ENCODE results near the gene TMPRSS13.
"Not testable (repeated sequence)": the region's sequence is repeated elsewhere in the genome, so short reads cannot be mapped to it uniquely, and the experiment has no call there.

TMPRSS13 gene

DNA sequence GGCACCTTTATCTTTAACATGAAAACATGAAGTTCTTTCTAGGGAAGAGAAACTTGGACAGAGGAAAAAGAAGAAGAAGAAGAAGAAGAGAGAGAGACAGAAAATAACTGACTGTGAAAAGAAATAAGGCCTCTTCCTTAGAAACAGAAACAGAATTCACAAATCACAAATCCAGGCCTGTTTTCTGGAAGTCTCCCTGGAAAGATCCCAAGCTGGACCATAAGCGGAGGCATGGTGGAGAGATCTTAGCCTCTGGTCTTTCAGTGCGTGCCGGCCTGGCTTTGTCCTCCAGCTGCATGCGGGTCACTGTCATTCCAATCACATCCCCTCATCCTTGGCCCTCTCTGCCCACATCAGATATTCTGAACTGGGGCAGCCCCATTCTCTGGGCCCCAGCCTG lies 59.6 kb downstream of the TMPRSS13 start:
- DNase-seq = no peak

DNA sequence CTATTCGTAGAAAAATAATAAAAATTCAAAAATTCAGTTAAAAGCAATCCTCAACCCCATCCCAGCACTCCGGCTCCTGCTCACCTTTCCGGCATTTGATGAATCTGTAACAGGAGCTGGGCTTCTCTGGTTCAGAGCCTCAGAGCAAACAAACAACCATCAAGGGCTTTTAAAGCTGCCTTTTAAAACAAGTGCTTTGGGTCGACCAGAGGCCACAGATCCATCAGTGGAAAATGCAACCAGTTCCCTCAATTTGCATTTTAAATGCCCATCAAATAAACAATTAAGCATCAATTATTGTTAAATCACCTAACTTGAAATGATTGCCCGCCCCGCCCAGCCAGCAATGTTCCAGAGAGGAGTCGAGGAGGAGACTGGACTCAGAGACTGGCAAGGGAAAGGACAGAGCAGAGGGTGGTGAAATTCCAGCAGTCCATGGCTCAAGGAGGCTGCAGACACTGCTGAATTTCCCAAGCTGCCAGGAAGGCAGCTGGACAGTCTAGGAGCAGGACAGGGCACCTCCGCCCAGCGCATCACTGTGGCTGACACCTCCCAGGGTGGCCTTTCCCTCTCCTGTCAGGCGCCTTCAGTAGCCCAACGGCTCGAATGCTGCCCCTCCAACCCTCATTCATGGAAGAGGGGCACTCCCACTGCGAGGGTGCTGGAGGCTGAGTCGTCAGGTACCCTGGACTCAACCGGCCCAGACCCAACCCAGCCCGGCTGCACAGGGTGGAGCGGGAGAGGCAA lies 60.2 kb downstream of the TMPRSS13 start:
- DNase-seq = no peak

DNA sequence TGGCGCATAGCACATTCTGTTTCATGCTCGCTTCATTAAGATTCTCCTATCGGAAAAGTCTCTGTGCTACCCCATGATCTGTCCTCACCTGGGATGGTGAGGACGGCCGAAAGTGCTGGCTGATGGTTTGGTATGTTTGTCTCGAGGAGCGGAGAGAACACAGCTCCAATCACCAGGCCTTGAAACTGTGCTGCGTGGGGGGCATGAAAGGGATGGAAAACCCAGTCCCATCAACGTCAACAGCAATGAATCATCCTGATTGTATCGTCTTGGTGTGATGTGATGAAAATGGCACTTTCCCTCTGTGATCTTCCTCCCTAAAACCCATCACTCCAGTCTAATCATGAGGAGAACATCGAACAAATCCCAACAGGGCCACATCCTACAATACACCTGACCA lies 61.1 kb downstream of the TMPRSS13 start:
- DNase-seq = no peak

DNA sequence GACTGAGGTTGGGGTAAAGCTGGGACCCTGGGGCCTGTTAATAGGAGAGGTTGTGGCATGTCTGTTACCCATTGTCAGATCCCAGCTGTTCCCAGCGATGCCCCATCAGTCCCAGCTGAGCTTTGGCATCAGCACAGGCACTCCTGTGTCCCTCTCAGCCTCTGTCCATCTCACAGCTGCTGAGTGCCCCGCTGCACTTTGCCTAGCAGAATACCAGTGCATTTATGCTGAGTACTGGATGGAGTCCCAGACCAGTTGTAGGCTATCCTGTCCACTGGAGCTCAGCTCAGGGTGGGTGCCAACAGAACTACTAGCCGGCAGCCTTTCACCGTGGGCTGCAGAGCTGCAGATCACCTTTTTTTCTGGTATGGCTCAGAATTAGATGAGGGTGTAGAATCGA lies 62.7 kb downstream of the TMPRSS13 start:
- no peak for DNase-seq

DNA sequence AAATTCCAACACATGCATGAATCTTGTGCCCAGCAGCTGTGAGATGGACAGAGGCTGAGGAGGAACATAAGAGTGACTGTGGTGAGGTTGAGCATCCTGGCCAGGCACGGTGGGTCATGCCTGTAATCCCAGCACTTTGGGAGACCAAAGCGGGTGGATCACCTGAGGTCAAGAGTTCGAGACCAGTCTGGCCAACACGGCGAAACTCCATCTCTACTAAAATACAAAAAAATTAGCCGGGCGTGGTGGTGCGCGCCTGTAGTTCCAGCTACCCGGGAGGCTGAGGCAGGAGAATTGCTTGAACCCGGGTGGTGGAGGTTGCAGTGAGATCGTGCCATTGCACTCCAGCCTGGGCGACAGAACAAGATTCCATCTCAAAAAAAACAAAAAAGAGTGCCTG lies 63.7 kb downstream of the TMPRSS13 start:
- not testable (repeated sequence) for DNase-seq

DNA sequence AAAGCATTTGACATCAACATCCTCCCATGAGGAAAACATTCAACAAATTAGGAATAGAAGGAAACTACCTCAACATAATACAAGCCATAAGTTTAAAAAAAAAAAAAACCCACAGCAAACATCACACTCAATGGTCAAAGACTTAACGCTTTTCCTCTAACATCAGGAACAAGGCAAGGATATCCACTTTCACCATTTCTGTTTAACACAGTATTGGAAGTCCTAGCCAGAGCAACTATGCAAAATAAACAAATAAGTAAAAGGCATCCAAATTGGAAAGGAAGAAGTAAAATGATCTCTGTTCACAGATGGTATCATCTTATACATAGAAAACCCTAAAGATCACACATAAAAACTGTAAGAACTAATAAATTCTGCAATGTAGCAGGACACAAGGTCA lies 65.8 kb downstream of the TMPRSS13 start:
- DNase-seq = no peak

DNA sequence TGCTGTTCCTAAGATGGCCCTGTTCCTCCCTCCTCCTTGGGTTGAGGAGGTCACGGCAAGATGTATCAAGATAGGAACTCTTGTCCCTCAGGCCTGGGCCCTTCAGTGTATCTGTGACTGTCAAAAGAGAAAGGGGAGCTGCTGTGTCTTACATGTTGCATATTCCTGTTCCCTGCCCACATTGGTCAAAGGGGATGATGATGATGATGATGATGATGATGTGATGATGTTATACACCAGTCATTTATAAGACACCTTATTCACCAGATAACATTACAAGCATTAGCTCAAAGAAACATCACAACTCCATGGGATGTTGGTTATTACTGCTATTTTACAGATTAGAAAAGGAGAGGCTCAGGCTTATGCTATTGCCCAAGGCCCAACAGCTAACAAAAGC lies 66.4 kb downstream of the TMPRSS13 start:
- DNase-seq = no peak

DNA sequence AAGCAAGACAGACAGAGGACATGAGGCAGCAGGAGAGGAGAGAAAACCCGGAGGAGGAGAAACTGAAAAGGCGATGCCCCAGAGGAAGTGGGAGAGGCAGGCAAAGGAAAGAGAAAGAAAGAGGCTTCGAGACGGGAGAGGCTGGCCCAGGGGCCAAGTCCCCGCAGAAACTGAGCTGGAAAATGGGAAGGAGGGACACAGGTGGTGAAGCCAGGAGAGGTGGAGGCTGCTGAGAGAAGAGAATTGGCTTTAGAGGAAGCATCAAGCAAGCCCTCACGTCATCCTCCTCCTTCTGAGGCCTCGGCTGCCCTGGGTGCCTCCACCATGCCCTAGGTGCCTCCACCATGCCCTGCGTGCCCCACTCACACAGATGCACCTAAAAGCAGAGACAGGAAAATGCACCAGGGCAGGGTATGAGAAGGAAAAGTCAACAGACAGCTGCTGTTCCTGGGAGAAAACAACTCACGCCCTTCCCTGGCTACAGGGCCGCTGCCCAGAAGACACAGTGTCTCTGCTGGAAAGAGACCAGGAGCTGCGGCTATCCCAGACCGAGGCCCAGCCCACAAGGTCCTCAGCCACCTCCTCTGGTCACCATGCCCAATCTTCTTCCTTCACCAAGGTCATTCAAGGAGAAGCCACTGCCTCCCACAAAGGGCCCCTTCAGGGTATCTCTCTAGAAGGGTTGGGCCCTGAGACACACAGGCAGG lies 67.0 kb downstream of the TMPRSS13 start:
- no peak for DNase-seq

DNA sequence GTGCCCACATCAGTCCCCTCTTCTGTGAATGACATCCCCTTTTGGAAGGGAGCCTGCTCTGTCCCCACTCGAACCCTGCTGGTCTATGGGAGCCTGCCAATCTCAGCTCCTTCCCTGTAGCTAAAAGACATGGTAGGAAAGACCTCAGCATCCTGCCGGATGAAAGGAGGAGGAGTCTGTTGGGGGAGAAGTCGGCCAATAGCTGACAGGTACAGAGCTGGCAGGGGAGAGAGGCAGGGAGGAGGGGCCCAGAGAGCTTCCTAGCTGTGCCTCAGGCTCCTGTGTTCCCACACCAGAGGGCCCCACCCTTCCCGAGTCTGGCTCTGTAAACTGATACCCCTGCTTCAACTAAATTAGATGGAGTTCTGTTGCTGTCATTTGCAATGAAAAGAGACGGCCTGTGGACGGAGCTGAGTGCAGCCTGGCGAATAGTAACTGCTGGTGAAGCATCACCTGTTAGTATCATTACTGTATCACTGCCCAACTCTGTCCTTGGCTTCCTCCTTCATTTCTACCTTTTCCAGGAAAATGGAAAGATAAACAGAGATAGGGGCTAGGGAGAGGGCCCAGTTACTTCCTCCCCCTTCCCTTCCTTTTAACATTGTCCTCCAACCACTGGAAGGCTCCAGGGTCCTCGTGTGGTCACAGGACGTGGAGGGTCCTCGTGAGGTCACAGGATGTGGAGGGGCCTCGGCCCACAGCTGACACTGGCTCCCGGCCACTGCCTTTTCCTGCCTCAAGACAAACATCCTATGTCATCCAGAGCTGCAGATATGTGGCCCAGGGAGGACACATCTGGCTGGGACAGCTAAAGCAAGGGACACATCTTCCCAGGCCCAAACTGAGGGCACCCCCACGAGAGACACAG lies 67.8 kb downstream of the TMPRSS13 start:
- DNase-seq = no peak

DNA sequence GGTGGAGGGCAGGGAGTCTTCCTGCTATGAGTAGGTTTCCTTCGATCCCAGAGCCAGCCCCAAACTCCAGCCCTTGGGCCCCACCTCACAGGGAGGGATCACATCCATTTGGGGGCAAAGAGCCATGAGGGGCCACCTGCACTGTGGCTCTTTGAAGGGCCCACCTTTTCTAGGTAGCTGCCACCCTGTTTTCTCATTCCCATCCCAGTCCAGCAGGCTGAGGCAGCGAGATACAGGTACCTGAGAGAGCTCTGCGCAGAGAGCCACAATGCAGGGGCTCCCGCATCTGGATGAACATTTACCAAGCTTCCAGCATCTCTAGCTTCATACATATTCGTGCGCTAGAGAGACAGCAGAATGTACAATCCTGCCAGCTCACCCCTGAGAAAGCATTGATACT lies 69.1 kb downstream of the TMPRSS13 start:
- DNase-seq = no peak

DNA sequence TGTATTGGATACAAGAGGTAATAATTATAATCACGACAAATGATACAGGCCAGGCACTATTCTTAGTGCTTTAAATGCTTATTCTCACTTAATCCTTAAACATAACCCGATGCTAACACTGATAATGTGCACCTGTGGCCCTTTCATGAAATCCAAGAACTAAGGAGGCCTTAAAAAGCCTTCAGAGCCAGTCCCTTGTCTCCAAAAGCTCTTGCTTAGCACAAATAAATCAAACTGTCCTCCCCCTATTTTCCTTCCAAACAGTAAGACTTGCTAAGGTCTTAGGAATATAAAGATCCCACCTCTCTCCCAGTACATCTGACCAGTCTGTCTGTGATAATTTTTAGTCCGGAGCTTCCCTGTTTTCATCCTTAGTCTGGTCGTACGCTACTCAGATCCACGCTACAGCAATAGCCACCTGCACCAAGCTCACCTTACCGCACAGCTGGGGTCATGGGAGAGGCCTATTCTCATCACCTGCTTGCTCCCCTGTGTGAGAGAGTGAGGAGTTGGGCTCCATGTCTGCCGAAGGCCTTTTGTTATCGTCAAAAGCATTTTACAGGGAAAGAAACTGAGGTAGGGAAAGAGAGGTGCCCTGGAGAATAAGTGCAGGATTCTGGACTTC lies 69.6 kb downstream of the TMPRSS13 start:
- no peak for DNase-seq

DNA sequence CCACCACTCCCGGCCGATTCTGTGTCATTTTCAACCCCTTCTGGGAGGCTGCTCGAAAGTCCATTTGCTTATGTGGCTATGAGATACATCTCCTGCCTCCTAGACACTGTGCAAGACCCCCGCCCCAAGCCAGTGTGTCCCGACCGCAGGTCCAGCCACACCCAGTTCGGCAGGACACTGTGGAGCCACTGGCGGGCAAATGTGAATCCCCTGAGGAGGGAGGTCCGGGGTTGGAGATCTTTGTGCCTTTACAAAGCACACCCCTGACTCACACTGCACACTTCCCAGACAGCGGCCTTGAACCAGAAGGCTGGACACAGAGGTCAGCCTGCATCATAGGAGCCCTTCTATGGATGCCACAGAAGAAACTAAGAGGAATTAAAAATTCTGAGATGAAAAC lies 70.1 kb downstream of the TMPRSS13 start:
- DNase-seq = no peak

DNA sequence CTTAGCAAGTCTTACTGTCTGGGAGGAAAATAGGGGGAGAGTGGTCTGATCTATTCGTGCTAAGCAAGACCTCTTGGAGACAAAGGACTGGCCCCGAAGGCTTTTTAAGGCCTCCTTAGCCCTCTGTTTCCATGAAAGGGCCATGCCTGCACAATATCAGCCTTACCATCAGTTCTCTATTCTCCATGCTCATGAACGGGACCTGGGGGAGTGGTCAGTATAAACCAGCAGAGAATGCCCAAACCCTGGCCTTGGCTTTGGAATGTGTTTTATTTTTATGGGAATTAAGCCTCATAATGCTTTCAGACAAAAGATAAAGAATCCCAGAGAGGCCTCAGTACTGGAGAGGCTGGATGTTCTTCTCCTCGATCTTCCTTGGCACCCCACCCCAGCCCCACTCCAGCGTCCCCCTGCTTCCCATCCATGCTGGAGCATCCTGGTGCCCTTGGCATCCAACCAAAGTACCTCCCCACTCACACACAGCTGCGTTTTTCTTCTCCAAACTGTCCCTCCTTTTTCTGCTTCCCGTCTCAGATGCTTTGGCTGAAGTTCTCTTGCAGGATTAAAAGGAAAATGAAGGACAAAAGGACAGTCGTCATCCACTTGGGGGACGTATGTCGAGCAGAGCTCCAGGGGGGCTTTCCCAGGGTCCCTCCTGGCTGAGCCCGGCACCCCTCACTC lies 71.3 kb downstream of the TMPRSS13 start:
- no peak for DNase-seq

DNA sequence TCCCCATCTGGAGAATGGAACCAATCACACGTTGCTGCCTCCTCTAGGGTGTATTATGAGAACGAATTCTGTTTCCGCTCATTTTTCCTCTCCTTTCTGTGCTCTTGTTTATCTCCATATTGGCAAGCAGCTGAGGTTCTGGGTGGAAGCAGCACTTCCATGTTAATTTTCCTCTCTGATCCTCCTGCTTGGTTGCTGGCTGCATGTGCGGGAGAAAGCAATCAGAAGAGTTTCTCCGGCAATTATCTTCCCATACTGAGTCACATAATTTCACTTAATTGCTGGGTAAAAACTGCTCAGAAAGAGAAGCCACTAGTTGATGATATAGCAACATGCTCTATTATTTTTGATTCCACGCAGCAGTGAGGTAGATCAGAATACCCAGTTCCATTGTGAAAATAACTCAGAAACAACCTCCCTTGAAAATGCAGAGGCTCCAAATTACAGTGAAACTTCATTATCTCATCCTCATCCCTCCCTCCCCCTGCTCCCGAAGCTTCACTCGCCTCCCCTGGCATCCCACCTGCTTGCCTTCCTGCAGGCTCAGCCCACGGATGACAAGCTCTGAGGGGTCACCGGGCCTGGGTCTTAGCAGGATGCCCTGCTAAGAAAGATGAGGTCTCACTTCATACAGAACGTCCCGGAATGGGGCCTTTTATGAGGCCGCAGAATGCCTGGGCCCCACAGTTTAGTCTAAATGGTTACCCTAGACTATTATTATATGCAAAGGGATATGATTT lies 73.1 kb downstream of the TMPRSS13 start:
- no peak for DNase-seq

DNA sequence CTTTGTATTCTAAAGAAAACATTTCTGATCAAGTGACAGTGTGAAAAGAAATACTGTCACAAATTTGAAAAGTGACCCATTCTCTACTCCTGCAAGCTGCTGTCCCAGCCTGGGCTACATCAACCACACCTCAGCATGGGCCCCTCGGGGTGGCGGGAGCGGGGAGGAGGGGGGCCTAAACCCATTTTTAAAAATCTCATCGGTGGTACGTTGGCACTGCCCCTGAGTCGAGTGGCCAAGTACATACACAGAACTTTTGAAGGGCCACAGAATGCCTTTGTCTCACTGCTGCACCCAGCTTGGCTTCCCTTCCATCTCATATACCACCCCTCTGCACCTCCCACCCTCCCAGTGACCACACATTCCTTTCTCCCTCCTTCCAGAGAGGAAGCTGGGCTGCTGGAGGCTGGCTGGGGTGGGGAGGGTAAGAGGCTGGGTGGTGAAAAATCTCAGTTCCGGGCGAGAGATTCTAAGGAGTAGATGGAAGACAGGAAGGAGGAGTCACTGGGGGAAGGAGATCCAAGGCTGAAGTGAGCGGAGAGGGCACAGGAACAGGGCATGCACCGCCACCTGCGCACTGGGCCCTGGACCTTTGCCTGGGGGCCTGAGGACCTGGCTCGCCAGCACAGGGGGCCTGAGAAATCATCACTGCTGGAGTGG lies 73.9 kb downstream of the TMPRSS13 start:
- no peak for DNase-seq

DNA sequence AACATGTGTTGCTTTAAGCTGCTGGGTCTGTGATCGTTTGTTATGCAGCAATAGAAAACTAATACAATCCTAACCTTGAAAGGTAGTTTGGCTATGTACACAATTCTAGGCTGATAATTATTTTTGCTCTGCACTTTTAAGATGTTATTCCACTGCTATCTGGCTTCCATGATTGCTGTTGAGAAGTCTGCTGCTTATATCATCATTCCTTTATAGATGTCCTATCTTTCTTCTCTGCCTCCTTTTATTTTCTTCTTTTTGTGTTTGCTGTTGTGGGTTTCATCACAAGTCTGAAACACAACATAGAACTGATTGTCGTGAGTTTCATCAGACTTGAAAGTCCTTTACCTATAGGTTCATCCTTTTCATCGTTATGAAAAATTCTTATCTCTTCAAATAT lies 76.9 kb downstream of the TMPRSS13 start:
- no peak for DNase-seq

DNA sequence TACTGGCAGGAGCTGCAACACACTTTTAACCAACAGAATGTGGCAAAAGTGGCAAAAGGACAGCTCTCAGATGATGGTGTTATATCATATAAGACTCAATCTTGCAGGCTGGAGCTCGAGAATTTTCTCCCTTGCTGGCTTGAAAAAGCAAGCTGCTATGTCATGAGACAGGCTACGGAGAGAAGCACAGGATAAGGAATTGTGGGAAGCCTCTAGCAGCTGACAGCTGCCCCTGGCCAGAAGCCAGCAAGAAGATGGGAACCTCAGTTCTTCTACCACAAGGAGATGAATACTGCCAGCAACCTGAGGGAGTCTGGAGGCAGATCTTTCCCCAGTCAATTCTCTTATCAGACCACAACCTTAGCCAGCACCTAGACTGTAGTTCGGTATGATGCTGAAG lies 77.3 kb downstream of the TMPRSS13 start:
- DNase-seq = no peak

DNA sequence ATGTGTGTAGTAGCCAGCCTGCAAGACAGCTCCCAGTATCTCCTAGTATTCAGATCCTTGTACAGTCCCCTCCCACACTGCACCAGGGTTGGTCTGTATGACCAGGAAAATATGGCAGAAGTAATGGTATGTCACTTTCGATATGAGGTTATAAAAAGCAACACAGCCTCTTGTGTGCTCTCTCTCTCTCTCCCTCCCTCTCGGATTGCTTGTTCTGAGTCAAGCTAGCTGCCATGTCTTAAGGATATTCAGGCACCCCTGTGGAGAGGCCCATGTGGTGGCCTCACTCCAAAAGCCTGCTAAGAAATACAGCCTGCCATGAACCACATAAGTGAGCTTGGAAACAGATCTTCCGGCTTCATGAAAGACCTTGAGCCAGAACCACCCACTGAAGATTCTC lies 78.1 kb downstream of the TMPRSS13 start:
- DNase-seq = no peak
